CD4-positive, alpha-beta T cell treated with Interferon alpha-2 for 1 hour (primary cell): ENCODE results near the gene TRIM49B.
"Not testable (repeated sequence)": the region's sequence is repeated elsewhere in the genome, so short reads cannot be mapped to it uniquely, and the experiment has no call there.

Experiments used
- DNase-seq, 2 donors: peaks; one replicate each; pipeline ENCODE4 v3.0.0-alpha.2; 2020 to 2022

TRIM49B gene, protein sequence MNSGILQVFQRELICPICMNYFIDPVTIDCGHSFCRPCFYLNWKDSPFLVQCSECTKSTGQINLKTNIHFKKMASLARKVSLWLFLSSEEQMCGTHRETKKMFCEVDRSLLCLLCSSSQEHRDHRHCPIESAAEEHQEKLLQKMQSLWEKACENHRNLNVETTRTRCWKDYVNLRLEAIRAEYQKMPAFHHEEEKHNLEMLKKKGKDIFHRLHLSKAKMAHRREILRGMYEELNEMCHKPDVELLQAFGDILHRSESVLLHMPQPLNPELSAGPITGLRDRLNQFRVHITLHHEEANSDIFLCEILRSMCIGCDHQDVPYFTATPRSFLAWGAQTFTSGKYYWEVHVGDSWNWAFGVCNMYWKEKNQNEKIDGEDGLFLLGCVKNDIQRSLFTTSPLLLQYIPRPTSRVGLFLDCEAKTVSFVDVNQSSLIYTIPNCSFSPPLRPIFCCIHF

DNA sequence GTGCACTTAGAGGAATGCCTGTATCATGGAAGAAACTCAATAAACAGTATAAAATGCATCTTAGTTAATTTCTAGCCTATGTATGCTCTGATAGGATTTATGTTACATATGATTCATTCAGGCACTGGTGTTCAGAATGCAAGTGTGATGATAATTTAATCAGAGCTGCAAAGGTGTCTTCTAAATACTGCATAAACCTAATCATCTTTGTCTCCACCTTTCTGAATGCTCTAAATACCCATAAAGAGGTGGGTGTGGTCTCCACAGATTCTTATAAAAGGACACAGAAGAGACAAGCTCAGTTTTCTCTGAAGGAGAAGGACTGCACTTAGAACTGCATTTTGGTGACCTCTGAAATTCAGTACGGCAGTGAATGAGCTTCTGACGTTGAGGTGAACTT lies at the start of gene TRIM49B:
Gene TRIM49B (plus strand): TSS at position 301 of the 400 bp plus-strand sequence. CDS start 2,777 bp downstream, outside the sequence.
- DNase-seq = not testable (repeated sequence)

DNA sequence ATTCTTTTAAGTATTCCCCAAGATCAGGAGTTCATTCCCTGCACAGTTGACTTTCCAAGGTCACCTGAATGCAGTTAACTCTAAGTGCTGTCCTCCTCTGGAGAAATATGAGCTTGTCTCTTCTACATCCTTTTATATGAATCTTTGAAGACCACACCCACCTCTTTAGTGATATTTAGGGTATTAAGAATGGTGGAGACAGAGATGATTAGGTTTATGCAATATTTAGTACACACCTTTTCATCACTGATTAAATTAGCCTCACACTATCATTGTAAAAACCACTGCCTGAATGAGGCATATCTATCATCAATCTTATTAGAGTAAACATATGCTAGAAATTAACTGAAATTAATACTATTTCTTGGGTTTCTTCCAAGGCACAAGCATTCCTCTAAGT lies 44.8 kb upstream of the TRIM49B start, which contains the start of gene TRIM51G:
Gene TRIM51G (minus strand): TSS at position 101 of the 400 bp plus-strand sequence. CDS start 2,190 bp downstream, outside the sequence.
- not testable (repeated sequence) for DNase-seq

DNA sequence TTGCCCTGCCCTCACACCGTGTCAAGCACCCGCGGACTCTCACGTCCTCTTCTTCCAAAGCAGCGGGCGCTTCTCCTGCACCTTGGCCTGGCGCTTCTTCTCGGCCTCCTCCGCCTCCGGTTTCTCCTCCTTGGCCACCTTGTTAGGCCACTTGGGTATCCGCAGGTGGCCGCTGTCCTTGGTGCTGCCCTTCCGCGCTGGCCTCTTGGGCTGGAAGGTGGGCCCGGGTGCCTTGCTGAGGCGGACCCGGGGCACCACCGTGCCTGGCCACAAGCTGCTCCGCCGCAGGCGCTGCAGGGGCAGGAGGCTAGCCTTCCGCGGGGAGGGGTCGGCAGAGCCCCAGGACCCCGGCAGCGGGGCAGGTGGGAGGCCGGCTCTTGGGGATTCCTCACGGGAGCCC lies 19.6 kb downstream of the TRIM49B start:
- not testable (repeated sequence) for DNase-seq

DNA sequence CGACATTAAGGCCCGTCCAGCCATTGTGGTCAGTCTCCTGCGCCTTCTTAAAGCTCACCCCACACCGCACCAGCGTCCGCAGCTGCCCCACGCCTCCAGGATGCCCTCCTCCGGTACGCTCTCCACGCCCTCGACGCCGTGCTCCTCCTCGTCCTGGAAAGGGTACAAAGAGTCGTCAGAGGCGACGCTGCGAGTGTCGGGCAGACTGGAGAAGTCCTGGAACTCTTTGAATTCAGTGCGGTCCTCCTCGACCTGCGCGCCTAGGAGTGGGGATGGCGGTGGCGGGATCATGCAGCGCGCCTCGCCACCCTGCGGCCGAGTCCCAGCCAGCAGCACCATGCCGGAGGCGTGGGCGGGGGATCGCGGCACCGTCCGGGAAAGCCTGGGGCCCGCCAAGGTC lies 21.2 kb downstream of the TRIM49B start:
- DNase-seq = not testable (repeated sequence)

DNA sequence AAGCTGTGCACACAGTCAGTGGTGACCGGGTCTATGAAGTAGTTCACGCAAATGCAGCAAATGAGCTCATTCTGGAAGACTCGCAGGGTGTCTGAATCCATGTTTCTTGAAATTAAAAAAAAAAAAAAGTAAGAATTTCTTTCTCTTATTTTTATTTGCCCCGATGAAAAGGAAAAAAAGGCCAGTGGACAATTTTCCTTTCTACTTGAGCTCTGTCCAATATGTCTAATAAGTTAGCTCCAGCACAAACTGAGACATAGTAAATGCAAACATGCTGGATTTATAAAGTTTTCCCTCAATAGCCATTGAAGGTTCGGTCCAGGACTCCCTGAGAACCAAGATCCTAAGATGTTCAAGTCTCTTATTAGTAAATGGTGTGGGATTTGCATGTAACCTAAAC lies 30.4 kb downstream of the TRIM49B start, which contains the start of gene TRIM64C:
Gene TRIM64C (minus strand): TSS at position 101 of the 400 bp plus-strand sequence. CDS start 0 bp downstream, at position 101.
- DNase-seq = not testable (repeated sequence)

DNA sequence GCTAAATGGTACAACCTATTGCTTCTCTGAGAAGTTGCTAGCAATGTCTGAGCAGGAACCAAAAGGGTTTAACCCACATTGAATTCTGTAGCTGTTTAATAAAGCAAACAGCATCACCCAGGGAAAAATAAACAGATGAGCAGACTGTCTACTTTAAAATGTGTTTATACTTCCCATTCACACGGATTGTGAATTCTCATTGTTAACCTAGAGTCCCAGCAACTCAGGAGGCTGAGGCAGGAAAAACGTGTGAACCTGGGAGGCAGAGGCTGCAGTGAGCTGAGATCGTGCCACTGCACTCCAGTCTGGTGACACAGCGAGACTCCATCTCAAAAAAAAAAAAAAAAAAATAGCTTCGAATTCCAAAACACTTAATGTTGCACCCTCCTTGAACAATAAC lies 41.3 kb downstream of the TRIM49B start:
- not testable (repeated sequence) for DNase-seq
